GM12878 (cell line): ENCODE measurements around the gene PCARE.

Source experiments
- ATF2 ChIP-seq: IDR thresholded peaks from 2 replicates; pipeline ENCODE4 v1.6.1; 2012; ENCODE audit warnings: low read length, inconsistent platforms
- CHD4 ChIP-seq: fragments of 200-600 bp; sonication (generic); IDR thresholded peaks from 2 replicates; pipeline ENCODE4 v1.6.1; 2016; ENCODE audit warnings: mild to moderate bottlenecking
- EZH2 ChIP-seq: IDR thresholded peaks from 2 replicates; pipeline ENCODE4 v1.6.1; 2012; ENCODE audit warnings: low read depth, mild to moderate bottlenecking, control low read depth, inconsistent platforms, low read length, borderline replicate concordance; ENCODE audit not compliant: control insufficient read depth
- IRF4 ChIP-seq: IDR thresholded peaks from 2 replicates; pipeline ENCODE4 v1.6.1; 2011; ENCODE audit warnings: low read depth, low read length
- JUND ChIP-seq: IDR thresholded peaks from 2 replicates; pipeline ENCODE4 v1.6.1; 2012; ENCODE audit warnings: low read depth, mild to moderate bottlenecking, low read length, improper control_type of control experiment, moderate library complexity
- KAT2A ChIP-seq: conservative IDR thresholded peaks from 2 replicates; pipeline ENCODE4 v1.6.1; 2011; ENCODE audit warnings: low read depth, low read length; ENCODE audit not compliant: control insufficient read depth
- NFXL1 ChIP-seq: fragments of 450-650 bp; IDR thresholded peaks from 2 replicates; pipeline ENCODE4 v1.6.1; 2017; ENCODE audit warnings: antibody characterized with exemption, mild to moderate bottlenecking, borderline replicate concordance
- PBX3 ChIP-seq: IDR thresholded peaks from 2 replicates; pipeline ENCODE4 v1.6.1; 2011; ENCODE audit warnings: mild to moderate bottlenecking, low read depth, low read length, moderate library complexity; ENCODE audit not compliant: insufficient replicate concordance
- POLR2AphosphoS2 ChIP-seq: IDR thresholded peaks from 2 replicates; pipeline ENCODE4 v1.6.1; 2011; ENCODE audit warnings: low read depth, mild to moderate bottlenecking, low read length, improper control_type of control experiment, moderate library complexity
- POLR2AphosphoS5 ChIP-seq: IDR thresholded peaks from 2 replicates; pipeline ENCODE4 v1.6.1; 2011; ENCODE audit warnings: mild to moderate bottlenecking, low read length, inconsistent platforms
- REST ChIP-seq: IDR thresholded peaks from 2 replicates; pipeline ENCODE4 v1.6.1; 2012; ENCODE audit warnings: mild to moderate bottlenecking, low read depth, low read length
- TF ChIP-seq, protein P1 (sequence below), 3 experiments: IDR thresholded peaks in 2 of 3; conservative IDR thresholded peaks in 1 of 3; 2 replicates each; pipeline ENCODE4 v1.5.1; 2011; ENCODE audit warnings: low read depth in 3 of 3, low read length in 3 of 3, mild to moderate bottlenecking in 3 of 3, control low read depth in 2 of 3, moderate library complexity in 2 of 3, inconsistent platforms in 1 of 3, mixed read lengths in 1 of 3; ENCODE audit not compliant: control insufficient read depth in 2 of 3, insufficient read depth in 1 of 3; ENCODE audit errors: extremely low read depth in 1 of 3

DNA sequence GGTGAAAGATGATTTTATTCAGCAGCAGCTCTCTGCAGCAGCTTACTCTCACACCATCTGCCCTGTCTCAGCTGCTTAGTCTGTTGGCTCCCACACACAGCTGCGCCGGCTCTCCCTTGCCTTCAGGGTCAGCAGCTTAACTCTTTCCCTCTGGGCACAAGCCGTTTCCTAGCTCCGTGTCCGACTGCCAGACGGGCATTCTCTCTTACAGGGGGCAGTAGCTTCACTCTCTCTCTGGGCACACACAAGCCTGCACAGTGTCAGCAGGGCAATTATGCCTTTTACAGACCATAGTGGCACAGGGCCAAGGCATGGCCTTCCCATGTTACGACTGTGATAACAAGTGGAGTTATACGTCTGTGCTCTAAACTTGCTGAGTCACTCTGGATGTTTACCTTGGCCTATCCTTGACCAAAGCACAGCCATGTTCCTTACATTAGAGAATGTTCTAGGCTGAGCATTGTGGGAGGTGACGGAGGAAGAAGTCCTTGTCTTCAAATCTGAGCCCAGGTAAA lies 31.7 kb downstream of the PCARE start:
- TF ChIP-seq POLR2AphosphoS2 (no peak), EZH2 (no peak), ATF2 (no peak), PBX3 (no peak), JUND (no peak), CHD4 (no peak), REST (no peak), NFXL1 (no peak), KAT2A (no peak), POLR2AphosphoS5 (no peak), IRF4 (no peak)
- TF ChIP-seq, protein P1, sequence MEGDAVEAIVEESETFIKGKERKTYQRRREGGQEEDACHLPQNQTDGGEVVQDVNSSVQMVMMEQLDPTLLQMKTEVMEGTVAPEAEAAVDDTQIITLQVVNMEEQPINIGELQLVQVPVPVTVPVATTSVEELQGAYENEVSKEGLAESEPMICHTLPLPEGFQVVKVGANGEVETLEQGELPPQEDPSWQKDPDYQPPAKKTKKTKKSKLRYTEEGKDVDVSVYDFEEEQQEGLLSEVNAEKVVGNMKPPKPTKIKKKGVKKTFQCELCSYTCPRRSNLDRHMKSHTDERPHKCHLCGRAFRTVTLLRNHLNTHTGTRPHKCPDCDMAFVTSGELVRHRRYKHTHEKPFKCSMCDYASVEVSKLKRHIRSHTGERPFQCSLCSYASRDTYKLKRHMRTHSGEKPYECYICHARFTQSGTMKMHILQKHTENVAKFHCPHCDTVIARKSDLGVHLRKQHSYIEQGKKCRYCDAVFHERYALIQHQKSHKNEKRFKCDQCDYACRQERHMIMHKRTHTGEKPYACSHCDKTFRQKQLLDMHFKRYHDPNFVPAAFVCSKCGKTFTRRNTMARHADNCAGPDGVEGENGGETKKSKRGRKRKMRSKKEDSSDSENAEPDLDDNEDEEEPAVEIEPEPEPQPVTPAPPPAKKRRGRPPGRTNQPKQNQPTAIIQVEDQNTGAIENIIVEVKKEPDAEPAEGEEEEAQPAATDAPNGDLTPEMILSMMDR (IDR thresholded peaks at IDR 0.05 in 2 of 3, conservative IDR thresholded peaks at IDR 0.05 in 1 of 3; ENCODE audit: control insufficient read depth in 2 of 3, extremely low read depth in 1 of 3, insufficient read depth in 1 of 3, low read depth in 3 of 3, low read length in 3 of 3): no peak
